NCI-H526 (cell line): ENCODE measurements around the gene CDKN1B.
"Not testable (repeated sequence)": the region's sequence is repeated elsewhere in the genome, so short reads cannot be mapped to it uniquely, and the experiment has no call there.

Source experiments
- DNase-seq, 2 experiments: peaks; one replicate each; lab custom pipeline; 2025; lab: John Stamatoyannopoulos, UW

The CDKN1B gene

GRCh38 chr12:12724421-12725085, 7.4 kb downstream of the CDKN1B start:
- DNase-seq, result peak; percentile 28 to 70

GRCh38 chr12:12725086-12725955, 8.2 kb downstream of the CDKN1B start:
- DNase-seq, result peak; percentile 96 to 98

- no peak for DNase-seq
Measured at GRCh38 chr12:12725956-12726554, 8.9 kb downstream of the CDKN1B start.

DNA sequence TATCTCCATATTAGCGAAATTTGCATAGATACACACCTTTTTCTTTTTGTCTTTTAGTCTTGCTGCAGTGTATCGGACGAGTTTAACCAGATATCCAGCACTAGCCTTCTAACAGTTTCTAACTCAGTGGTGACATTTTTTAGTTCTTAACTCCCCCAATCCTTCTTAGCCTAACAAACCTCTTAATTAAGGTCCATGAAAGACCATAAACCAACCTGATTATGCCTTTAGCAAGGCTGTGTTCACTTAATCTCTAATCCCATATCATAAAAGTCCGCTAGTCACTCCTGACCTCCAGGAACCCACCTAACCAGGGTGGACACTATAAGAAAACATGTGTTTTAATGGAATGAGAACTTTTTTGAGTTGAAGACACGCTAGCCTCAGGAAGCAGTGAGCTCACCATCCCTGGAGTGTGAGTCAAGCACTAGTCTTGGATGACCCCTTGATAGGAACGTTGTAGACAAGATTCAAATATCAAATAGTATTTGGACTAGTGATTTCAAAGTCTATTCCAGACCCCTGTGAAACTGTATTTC, 9.5 kb downstream of the CDKN1B start:
- DNase-seq, result peak; percentile 48 to 57

DNA sequence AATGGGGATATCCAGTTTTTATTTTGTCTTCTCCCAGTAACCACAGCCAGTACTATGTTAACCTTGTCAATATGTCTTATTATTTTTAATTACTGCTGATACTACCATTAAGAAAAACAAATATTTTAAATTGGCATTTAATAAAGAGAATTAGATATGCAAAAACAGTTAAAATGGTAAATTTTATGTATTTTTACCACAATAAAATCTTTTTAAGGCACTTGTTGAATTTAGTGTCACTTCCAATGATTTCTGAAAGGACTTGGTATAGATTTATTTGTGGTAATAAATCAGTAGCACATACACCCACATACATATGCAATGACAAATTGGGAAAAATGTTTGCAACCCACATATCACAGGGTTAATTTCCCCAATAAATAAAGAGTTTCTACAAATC, 14.0 kb downstream of the CDKN1B start:
- DNase-seq, result no peak

- DNase-seq, result no peak
Measured at GRCh38 chr12:12731785-12732184, 14.6 kb downstream of the CDKN1B start.

- no peak for DNase-seq
Measured at GRCh38 chr12:12733118-12733517, 15.9 kb downstream of the CDKN1B start.

- no peak for DNase-seq
Measured at GRCh38 chr12:12734054-12734453, 16.9 kb downstream of the CDKN1B start.

DNA sequence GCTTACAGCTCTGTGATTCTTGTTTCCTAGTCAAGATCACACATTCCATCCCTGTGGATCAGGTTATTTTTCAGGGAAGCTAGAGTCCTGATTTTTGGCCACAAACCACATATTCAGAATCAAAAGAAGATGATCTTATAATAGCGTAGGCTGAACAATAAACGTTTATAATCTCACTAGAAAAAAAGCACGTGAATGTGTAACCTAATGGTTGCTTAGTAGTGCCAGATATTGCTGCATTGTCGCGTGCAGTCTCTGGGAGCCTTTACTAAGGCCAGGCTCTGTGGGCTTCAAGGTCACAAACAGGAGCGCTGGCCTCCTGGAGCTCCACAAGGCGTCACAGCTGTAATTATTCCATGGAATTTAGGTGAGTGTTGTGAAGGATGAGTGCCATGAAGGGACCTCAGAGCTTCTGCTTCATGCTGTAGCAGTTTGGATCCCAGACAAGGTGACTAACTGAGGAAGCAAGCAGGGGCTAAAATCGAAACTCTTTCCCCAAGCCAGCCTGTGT, 17.4 kb downstream of the CDKN1B start:
- DNase-seq, result no peak

DNA sequence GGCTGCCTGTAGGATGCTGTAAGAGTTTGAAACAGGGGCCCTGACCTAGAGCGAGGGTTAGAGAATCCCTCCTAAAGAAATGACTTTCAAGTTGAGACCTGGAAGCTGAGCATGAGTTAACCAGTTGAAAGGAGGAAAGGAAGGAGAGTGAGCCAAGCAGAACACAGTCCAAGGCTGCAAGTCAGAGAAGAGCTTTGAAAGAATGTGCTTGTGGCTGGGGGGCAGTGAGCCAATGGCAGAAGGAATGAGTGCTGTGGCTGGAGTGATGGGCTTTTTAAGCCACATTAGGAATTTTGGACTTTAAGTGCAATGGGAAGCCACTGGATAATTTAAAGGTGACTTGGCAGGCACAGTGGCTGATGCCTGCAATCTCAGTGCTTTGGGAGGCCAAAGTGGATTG, 18.1 kb downstream of the CDKN1B start:
- no peak for DNase-seq

DNA sequence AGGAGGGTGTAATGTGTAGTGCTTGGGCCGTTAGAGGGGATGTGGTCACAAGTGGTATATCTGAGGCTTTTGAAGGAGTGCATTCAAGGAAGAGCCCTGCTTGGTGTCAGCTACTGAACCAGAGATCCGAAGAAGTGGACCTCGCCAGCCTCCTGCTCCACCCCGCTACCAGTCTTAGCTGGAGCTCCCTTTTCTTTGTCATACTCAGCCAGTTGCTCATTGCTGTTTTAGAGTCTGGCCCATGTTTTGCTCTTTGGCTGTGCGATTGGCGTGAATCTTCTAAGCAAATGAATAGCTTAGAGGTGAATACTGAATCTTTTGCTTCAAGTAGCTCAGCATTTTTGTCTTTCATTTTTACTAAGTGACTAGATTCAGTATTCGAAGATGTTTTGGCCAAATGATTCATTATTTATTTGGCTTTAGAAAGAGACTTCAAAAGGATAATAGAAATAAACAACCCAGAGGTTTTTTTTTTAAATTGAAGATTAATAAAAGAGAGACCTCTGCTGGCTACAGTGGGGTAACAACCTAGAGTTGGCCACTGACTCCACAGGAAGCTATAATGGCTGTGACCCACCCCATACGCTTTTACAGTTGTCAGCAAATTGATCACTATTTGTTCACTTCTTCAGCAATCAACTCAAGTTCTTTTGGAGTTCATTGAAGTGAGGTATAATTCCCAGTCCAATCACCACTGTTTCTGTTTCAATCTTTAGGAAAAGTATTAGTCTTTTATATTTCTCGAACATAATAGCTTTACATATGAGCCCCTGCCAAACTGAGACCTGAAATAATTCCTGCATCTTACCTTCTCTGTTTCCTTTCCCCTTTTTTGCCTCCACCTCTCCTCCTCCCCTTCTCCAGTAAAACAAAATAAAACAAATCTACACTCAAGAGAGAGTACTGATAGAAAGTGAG, 19.9 kb downstream of the CDKN1B start:
- DNase-seq, result peak; percentile 33 to 61

DNA sequence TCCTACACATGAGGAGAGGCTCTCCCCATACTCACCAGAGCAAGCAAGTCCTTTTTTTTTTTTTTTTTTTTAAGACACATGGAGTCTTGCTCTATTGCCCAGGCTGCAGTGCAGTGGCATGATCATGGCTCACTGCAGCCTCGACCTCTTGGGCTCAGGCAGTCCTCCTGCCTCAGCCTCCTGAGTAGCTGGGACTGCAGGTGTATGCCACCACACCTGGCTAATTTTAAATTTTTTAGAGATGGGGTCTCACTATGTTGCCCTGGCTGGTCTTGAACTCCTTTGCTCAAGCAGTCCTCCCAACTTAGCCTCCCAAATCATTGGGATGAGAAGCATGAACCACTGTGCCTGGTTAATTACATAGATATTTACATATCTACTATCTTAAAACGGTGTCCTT, 21.0 kb downstream of the CDKN1B start:
- DNase-seq, result not testable (repeated sequence)

DNA sequence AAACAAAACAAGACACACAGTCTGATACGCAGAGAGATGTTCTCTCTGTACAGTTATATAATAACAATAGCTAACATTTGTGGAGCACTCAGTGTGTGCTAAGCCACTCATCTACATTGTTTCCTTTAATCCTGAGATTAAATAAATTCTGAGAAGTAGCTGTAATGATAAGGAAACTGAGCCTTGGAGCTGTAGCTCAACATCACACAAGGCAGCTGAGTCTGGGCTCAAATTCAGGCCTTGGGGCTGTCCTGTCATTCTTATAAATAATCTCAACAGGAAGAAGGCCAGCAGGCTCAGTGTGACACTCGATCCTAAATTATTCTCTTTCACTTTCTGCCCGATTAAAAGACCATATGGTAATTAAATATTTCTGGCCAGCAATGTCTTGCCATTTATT, 24.5 kb downstream of the CDKN1B start:
- no peak for DNase-seq

DNA sequence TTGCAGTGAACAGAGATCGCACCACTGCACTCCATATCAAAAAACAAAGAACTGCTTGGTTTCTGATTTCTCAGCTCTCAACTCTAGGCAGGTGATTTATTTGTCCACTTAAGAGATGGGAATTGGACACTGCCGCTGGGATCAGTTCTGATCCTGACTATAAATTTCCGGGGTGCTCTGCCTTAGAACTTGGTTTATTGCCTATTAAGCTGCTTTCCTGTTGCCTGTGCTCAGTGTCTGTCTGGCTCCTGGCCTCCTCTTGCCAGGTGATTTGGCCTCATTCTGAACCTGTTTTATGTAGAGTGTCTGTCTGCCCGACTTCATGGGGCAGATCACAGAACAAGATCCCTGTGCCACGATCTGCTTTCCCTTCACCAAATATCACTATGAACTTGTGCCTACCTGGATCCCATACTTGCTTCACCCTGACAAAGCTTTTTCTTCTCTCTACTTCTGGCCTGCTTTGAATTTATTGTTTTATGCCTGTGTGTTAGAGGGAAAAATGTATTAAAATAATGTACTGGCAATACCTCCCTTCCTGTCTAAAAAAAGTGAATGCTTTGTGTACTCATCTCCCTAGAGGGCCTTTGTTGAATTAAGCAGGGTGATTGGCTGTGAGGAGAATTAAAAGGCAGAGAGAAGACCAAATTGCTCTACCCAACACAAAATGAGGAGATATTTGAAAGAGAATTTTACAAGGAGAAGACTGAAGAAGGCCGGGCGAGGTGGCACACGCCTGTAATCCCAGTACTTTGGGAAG, 27.6 kb downstream of the CDKN1B start:
- DNase-seq, result no peak

- DNase-seq, result no peak
Measured at GRCh38 chr12:12745576-12746211, 28.5 kb downstream of the CDKN1B start.

DNA sequence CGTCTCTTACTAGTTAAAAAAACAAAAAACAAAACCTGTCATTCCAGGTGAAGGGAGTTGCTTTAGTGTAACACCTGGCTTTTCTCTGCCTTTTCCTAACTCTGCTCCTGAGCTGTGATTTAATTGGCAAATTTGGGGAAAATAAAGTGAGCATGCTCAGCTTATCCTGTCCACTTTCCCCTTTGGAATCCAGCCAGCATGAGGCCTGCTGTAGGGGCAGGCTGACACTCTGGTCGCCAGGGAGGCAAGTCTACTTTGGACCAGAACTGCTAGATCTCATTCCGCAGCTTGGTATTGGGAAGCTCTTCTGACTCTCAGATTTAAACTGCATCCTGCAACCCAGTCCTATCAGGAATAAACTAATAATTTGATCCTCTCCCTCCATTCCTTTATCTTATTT, 30.1 kb downstream of the CDKN1B start:
- DNase-seq, result no peak

GRCh38 chr12:12748044-12748443, 30.9 kb downstream of the CDKN1B start:
- DNase-seq, result no peak

DNA sequence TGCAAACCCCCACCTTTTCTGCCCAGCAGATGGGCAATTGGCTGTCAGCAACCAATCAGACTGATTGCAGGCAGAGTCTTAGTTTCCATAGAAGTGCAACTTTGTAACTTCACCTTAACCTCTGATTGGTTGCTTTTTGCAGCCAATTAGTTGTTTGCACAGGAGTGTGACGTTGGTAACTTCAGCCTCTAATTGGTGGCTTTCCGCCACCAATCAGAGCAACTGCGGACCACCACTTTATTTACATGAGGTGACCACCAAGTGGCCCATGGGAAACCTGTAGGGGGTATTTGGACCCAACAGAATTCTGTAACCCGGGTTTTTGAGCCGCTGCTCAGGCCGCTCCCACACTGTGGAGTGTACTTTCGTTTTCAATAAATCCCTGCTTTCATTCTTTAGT, 32.3 kb downstream of the CDKN1B start:
- DNase-seq, result no peak

DNA sequence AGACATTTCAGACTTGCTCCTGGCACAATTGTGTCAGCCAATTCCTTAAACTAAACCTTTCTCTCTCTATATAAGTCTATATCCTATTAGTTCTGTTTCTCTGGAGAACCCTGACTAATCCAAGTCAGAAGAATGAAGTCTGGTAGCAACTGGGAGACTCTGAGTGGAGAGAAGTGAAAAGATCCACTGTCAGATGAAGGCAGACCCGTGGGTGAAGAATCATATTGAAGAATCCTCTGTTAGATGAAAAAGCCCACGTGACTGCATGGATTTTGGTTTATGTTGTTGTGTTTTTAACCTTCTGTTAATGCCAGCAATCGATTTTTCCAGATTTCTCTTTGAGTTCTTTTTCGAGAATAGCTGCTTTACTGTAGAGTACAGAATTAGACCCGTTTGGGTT, 38.8 kb downstream of the CDKN1B start:
- DNase-seq, result no peak

GRCh38 chr12:12757121-12757520, 40.0 kb downstream of the CDKN1B start:
- DNase-seq, result no peak
